ENCODE results near the gene LGI2.
"Not testable (repeated sequence)": the region's sequence is repeated elsewhere in the genome, so short reads cannot be mapped to it uniquely, and the experiment has no call there.

Gene LGI2

GRCh38 chr4:25043548-25043947, 12.8 kb upstream of the LGI2 start:
- no peak for DNase-seq

GRCh38 chr4:25033526-25033925, 2.8 kb upstream of the LGI2 start:
- DNase-seq = no peak

GRCh38 chr4:25032126-25032525, 1.4 kb upstream of the LGI2 start:
- DNase-seq = no peak

- DNase-seq = peak; percentile 33
Observed at GRCh38 chr4:25031077-25031621, 403 bp upstream of the LGI2 start.

- DNase-seq = no peak
Observed at GRCh38 chr4:25029479-25030276, 1.1 kb downstream of the LGI2 start.

GRCh38 chr4:25028851-25029250, 1.9 kb downstream of the LGI2 start:
- no peak for DNase-seq

- no peak for DNase-seq
Observed at GRCh38 chr4:25022766-25023165, 8.0 kb downstream of the LGI2 start.

- no peak for DNase-seq
Observed at GRCh38 chr4:25021216-25021615, 9.5 kb downstream of the LGI2 start.

- peak; percentile 31 for DNase-seq
Observed at GRCh38 chr4:25020236-25020635, 10.5 kb downstream of the LGI2 start.

- DNase-seq = no peak
Observed at GRCh38 chr4:25019501-25019900, 11.2 kb downstream of the LGI2 start.

GRCh38 chr4:25015012-25015411, 15.7 kb downstream of the LGI2 start:
- no peak for DNase-seq

GRCh38 chr4:25014662-25014983, 16.1 kb downstream of the LGI2 start:
- not testable (repeated sequence) for DNase-seq

GRCh38 chr4:25013756-25014661, 16.7 kb downstream of the LGI2 start:
- DNase-seq = no peak

- DNase-seq = no peak
Observed at GRCh38 chr4:25012655-25013054, 18.1 kb downstream of the LGI2 start.

GRCh38 chr4:25011135-25011866, 19.4 kb downstream of the LGI2 start:
- DNase-seq = no peak

- no peak for DNase-seq
Observed at GRCh38 chr4:25007598-25007997, 23.1 kb downstream of the LGI2 start.

GRCh38 chr4:25002681-25003080, 28.1 kb downstream of the LGI2 start:
- no peak for DNase-seq

- no peak for DNase-seq
Observed at GRCh38 chr4:25001509-25001908, 29.2 kb downstream of the LGI2 start.

- DNase-seq = no peak
Observed at GRCh38 chr4:25000639-25001038, 30.1 kb downstream of the LGI2 start.

- DNase-seq = peak; percentile 22
Observed at GRCh38 chr4:24999392-25000089, 31.2 kb downstream of the LGI2 start.

GRCh38 chr4:24995346-24995919, 35.3 kb downstream of the LGI2 start:
- no peak for DNase-seq

GRCh38 chr4:24993551-24994080, 37.1 kb downstream of the LGI2 start:
- DNase-seq = no peak
